HL-60/S4 treated with phorbol 12-myristate 13-acetate at 8.2 ng/mL for 4 days and 3 days (cell line): Measurements from ENCODE around the gene SLC39A11.

Experiments used
- in situ Hi-C: fragments of 300-500 bp; cut with MboI; formaldehyde crosslinking; loops from 2 replicates; pipeline ENCODE4 v1.15.0; 2022; ENCODE audit warnings: low sequenced_read_pairs

The SLC39A11 gene

GRCh38 chr17:72984926-72985325 is 107.6 kb downstream of the SLC39A11 start:
- in situ Hi-C loops = loop anchor here (25.0 kb wide), 1 partner anchor 177 kb away; the partner anchor contains the start of gene SSTR2

- in situ Hi-C loops = loop anchor here (25.0 kb wide), 1 partner anchor 178 kb away; the partner anchor contains the start of gene SSTR2
These were observed 108.2 kb downstream of the SLC39A11 start for GRCh38 chr17:72984145-72984925.

DNA sequence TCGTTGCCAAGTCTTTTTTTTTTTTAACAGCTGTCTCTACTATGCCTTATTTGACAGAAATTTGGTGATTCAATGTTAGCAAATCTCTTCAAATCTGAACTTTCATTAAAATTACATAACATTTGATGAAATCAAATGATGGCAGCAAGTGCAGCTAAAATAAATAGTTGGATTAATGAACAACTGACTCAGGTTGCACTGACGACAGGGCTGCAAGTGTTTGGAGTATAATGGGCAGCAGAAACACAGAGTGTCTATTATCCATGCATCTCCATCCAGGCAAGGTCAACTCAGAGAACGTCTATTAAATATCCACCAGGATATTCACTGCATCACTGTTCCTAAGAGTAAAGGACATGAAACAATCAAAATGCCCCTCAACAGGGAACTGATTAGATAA is 109.8 kb downstream of the SLC39A11 start:
- in situ Hi-C loops = loop anchor here (25.0 kb wide), 1 partner anchor 180 kb away; the partner anchor contains the start of gene SSTR2

DNA sequence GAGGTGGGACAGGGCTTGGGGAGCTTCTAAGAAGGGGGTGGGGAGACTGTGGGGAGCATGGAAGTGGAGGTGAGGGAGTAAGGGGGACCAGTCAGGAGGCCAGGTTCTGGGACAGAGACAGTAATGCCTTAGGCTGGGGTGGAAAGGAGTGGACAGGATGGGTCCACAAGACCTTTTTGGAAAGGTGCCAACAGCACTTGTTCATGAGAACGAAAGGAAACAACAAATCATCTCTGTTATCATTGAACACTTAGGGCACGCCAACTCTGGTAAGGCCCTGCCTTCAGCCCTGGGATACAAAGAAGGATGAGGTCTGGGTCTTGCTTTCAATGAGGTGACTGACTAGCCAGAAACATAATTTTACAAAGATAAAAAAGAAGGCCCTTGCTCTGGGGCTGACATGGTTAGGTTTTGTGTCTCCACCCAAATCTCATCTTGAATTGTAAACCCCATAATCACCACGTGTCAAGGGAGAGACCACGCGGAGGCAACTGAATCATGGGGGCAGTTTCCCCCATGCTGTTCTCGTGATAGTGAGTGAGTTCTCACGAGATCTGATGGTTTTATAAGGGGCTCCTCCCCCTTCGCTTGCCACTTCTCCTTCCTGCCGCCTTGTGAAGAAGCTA is 113.8 kb downstream of the SLC39A11 start:
- in situ Hi-C loops = loop anchor here (25.0 kb wide), 1 partner anchor 184 kb away; the partner anchor contains the start of gene SSTR2

- in situ Hi-C loops = loop anchor here (25.0 kb wide), 1 partner anchor 184 kb away; the partner anchor contains the start of gene SSTR2
These were observed 114.6 kb downstream of the SLC39A11 start for GRCh38 chr17:72977771-72978417.

- in situ Hi-C loops = loop anchor here (25.0 kb wide), 1 partner anchor 185 kb away; the partner anchor contains the start of gene SSTR2
These were observed 115.3 kb downstream of the SLC39A11 start for GRCh38 chr17:72976971-72977770.

GRCh38 chr17:72975509-72975908 is 117.0 kb downstream of the SLC39A11 start:
- in situ Hi-C loops = loop anchor here (25.0 kb wide), 1 partner anchor 187 kb away; the partner anchor contains the start of gene SSTR2

- in situ Hi-C loops = loop anchor here (25.0 kb wide), 1 partner anchor 188 kb away; the partner anchor contains the start of gene SSTR2
These were observed 117.8 kb downstream of the SLC39A11 start for GRCh38 chr17:72974605-72975232.

GRCh38 chr17:72972263-72972951 is 120.1 kb downstream of the SLC39A11 start:
- in situ Hi-C loops = no loop called here

- in situ Hi-C loops = no loop called here
These were observed 121.1 kb downstream of the SLC39A11 start for GRCh38 chr17:72971226-72971880.

GRCh38 chr17:72970797-72971196 is 121.7 kb downstream of the SLC39A11 start:
- in situ Hi-C loops = no loop called here

- in situ Hi-C loops = no loop called here
These were observed 122.2 kb downstream of the SLC39A11 start for GRCh38 chr17:72970246-72970645.

DNA sequence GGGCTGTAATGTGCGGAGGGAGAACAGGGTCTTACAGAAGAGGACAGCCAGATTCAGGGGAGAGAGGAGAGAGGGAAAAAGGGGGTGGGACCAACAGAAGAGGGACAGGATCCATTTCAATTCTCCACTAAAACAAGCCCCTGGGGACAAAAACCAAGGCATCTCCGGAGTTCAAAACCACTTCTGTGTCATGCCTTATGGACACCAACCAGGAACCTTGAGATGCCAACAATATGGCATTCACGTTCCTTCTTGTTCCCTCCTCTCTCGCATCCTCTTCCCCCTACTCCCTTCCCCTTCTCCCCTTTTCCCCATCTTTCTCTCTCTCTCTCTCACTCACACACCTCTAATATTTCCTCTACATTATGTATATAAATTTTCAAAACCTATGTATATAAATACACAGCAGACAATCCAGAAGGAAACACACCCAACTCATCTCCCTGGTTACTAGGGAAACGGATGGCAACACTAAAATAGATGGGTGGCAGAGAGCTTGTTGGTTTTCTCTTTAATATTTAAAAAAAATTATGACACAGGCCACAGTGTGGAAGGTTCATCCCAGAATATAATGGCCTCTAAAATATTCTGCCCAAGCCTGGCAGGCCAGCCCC is 123.1 kb downstream of the SLC39A11 start:
- in situ Hi-C loops = no loop called here

- in situ Hi-C loops = no loop called here
These were observed 123.7 kb downstream of the SLC39A11 start for GRCh38 chr17:72968798-72969197.

GRCh38 chr17:72967977-72968585 is 124.4 kb downstream of the SLC39A11 start:
- in situ Hi-C loops = no loop called here

DNA sequence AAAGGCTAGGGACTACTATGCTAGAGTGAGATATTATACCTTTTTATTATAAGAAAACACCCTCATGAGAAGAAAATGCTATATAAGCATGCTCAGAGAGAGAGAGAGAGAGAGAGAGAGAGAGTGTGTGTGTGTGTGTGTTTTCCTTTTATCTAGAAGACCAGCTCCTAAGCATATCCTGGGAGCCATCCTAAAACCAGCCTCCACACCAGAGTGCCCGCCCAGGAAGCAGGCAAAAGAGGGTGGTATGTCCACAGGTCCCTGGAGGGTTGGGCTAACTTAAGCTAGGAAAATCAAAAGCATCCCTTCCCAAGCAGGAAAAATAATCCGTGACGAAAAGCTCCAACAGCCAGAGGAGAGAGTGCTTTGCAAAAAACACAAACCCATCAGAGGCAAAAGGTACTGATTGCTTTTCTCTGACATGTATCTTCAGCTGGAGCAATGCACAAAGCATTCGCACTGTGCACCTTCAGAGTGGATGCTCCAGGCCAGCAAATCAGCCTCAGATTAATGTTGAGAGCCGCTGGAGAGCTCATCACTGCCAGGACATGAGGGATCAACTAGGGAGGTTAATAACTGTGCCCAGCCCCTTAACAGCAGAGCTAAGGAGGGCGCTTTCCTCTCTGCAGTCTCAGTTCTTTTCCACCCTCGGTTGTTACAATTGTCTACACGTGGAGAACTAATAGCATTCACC is 125.1 kb downstream of the SLC39A11 start:
- in situ Hi-C loops = no loop called here

GRCh38 chr17:72962106-72962505 is 130.4 kb downstream of the SLC39A11 start:
- in situ Hi-C loops = no loop called here
